ENCODE measurements around the gene FASLG.
A peak's percentile ranks its signal among the peaks of the same experiment; 100 is the strongest.
"Not testable (repeated sequence)": the region's sequence is repeated elsewhere in the genome, so short reads cannot be mapped to it uniquely, and the experiment has no call there.

FASLG gene

GRCh38 chr1:172616636-172617035 lies 42.3 kb upstream of the FASLG start:
- H3K9me3 Mint-ChIP-seq, result peaks cover 59% of the 10 kb centered on the region
- no peak overlapping the region for H3K27ac Mint-ChIP-seq
- no peak overlapping the region for H3K4me3 Mint-ChIP-seq
- H3K4me1 Mint-ChIP-seq, result no peaks in the 10 kb centered on the region
- H3K27me3 Mint-ChIP-seq (ENCODE audit: low read depth, poor library complexity), result no peaks in the 10 kb centered on the region
- TF ChIP-seq, protein P1, sequence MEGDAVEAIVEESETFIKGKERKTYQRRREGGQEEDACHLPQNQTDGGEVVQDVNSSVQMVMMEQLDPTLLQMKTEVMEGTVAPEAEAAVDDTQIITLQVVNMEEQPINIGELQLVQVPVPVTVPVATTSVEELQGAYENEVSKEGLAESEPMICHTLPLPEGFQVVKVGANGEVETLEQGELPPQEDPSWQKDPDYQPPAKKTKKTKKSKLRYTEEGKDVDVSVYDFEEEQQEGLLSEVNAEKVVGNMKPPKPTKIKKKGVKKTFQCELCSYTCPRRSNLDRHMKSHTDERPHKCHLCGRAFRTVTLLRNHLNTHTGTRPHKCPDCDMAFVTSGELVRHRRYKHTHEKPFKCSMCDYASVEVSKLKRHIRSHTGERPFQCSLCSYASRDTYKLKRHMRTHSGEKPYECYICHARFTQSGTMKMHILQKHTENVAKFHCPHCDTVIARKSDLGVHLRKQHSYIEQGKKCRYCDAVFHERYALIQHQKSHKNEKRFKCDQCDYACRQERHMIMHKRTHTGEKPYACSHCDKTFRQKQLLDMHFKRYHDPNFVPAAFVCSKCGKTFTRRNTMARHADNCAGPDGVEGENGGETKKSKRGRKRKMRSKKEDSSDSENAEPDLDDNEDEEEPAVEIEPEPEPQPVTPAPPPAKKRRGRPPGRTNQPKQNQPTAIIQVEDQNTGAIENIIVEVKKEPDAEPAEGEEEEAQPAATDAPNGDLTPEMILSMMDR (IDR thresholded peaks at IDR 0.05), result no peak
- DNase-seq, result no peak
- H3K36me3 Mint-ChIP-seq (ENCODE audit: low read depth), result peaks cover 36% of the 10 kb centered on the region

DNA sequence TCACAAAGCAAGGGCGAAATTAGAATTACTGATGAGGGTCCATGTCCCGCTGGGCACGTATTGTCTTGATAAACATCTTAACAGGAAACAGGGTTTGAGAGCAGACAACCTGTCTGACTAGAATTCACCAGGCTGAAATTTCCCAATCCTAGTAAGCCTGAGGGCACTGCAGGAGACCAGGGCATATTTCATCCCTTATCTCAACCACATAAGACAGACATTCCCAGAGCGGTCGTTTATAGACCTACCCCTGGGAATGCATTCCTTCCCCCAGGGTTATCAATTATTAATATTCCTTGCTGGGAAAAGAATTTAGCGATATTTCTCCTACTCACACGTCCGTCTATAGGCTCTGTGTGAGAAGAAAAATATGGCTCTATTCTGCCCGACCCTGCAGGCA lies 38.3 kb upstream of the FASLG start:
- H3K4me3 Mint-ChIP-seq; DNase-seq; H3K4me1 Mint-ChIP-seq; H3K27me3 Mint-ChIP-seq (ENCODE audit: low read depth, poor library complexity); H3K27ac Mint-ChIP-seq: not testable (repeated sequence)
- H3K36me3 Mint-ChIP-seq (ENCODE audit: low read depth), result peaks cover 28% of the 10 kb centered on the region
- H3K9me3 Mint-ChIP-seq, result peaks cover 64% of the 10 kb centered on the region

DNA sequence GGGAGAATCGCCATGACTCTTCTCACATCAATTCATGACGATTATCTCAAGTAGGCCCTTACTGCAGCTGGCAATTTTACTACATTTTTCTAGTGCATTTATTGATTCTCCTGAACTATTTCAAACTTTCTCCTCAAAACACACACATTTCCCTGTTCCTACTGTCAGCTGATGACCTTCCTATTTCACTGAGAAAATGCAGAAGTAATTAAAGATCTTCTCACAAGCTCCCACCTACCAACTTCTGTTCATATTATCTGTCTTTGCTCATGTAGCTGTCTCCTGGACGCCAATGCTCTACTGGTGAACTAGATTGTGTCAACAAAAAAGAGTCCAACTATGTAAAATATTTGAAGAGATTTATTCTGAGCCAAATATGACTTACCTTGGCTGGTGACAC lies 36.4 kb upstream of the FASLG start:
- H3K4me3 Mint-ChIP-seq, result no peak overlapping the region
- H3K4me1 Mint-ChIP-seq, result peaks cover 9% of the 10 kb centered on the region
- no peaks in the 10 kb centered on the region for H3K27me3 Mint-ChIP-seq (ENCODE audit: low read depth, poor library complexity)
- TF ChIP-seq, protein P1 (IDR thresholded peaks at IDR 0.05), result no peak
- no peak overlapping the region for H3K27ac Mint-ChIP-seq
- no peak for DNase-seq
- peaks cover 50% of the 10 kb centered on the region for H3K9me3 Mint-ChIP-seq
- peaks cover 15% of the 10 kb centered on the region for H3K36me3 Mint-ChIP-seq (ENCODE audit: low read depth)

DNA sequence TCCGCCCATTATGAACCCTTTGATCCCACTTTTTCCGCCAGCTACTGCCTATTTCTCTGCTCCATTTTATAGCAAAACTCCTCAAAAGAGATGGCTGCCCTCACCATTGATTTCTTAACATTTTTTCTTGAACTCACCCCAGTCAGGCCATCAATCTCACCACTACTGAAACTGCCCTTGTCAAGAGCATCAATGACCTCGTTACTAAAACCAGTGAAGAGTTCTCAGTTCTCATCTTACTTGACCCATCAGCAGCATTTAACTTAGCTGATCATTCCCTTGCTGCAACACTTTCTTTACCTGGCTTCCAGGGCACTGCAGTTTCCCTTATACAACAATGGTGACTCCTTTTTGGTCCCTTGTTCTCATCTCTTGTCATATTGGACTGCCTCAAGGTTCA lies 35.2 kb upstream of the FASLG start:
- DNase-seq, result no peak
- peaks cover 9% of the 10 kb centered on the region for H3K4me1 Mint-ChIP-seq
- TF ChIP-seq, protein P1 (IDR thresholded peaks at IDR 0.05), result no peak
- peaks cover 15% of the 10 kb centered on the region for H3K36me3 Mint-ChIP-seq (ENCODE audit: low read depth)
- H3K27me3 Mint-ChIP-seq (ENCODE audit: low read depth, poor library complexity), result no peaks in the 10 kb centered on the region
- peak overlapping the region; percentile 38 for H3K27ac Mint-ChIP-seq
- peaks cover 38% of the 10 kb centered on the region for H3K9me3 Mint-ChIP-seq
- H3K4me3 Mint-ChIP-seq, result no peak overlapping the region

DNA sequence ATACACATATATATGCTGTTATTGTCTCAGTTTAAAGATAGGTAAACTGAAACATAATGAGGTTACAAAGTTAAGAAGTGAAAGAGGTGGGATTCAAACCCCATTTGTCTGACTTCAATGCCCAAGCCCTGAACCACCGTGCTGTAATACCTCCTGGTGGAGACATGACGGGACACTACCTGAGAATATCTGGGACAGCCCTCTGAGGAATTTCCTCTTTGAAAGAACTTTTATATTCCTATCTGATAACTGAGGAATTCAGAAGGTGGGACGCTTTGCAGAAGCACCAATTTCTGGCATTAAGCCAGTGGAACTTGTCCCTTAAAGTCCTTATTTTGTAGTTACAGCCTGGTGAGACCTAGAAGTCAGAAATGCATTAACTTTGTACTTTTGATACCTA lies 32.1 kb upstream of the FASLG start:
- Mint-ChIP-seq H3K9me3 (peaks cover 33% of the 10 kb centered on the region), H3K4me1 (peaks cover 9% of the 10 kb centered on the region), H3K36me3 (ENCODE audit: low read depth) (peaks cover 4% of the 10 kb centered on the region), H3K4me3 (no peak overlapping the region), H3K27ac (no peak overlapping the region), H3K27me3 (ENCODE audit: low read depth, poor library complexity) (no peaks in the 10 kb centered on the region)
- TF ChIP-seq, protein P1 (IDR thresholded peaks at IDR 0.05), result no peak
- no peak for DNase-seq

GRCh38 chr1:172627702-172628101 lies 31.2 kb upstream of the FASLG start:
- no peak overlapping the region for H3K4me3 Mint-ChIP-seq
- peaks cover 33% of the 10 kb centered on the region for H3K9me3 Mint-ChIP-seq
- H3K4me1 Mint-ChIP-seq, result peaks cover 9% of the 10 kb centered on the region
- H3K27me3 Mint-ChIP-seq (ENCODE audit: low read depth, poor library complexity), result no peaks in the 10 kb centered on the region
- TF ChIP-seq, protein P1 (IDR thresholded peaks at IDR 0.05), result no peak
- H3K27ac Mint-ChIP-seq, result no peak overlapping the region
- peaks cover 10% of the 10 kb centered on the region for H3K36me3 Mint-ChIP-seq (ENCODE audit: low read depth)
- no peak for DNase-seq
